NCI-H2171 treated with DMSO at 0.1 percent for 48 hours (cell line): ENCODE results near the gene HERC2.

Experiments used
- DNase-seq: peaks from one replicate; lab custom pipeline; 2025; lab: John Stamatoyannopoulos, UW

Gene HERC2

GRCh38 chr15:28112962-28113361 is 209.0 kb downstream of the HERC2 start:
- no peak for DNase-seq

- no peak for DNase-seq
Measured at GRCh38 chr15:28112101-28112760, 209.7 kb downstream of the HERC2 start.

GRCh38 chr15:28111543-28111942 is 210.4 kb downstream of the HERC2 start:
- DNase-seq: no peak

- DNase-seq: peak; percentile 10
Measured at GRCh38 chr15:28110481-28110881, 211.5 kb downstream of the HERC2 start.

GRCh38 chr15:28109626-28110455 is 212.1 kb downstream of the HERC2 start:
- no peak for DNase-seq

- no peak for DNase-seq
Measured at GRCh38 chr15:28107904-28108275, 214.1 kb downstream of the HERC2 start.

GRCh38 chr15:28107111-28107903 is 214.7 kb downstream of the HERC2 start:
- DNase-seq: no peak

GRCh38 chr15:28106294-28107110 is 215.5 kb downstream of the HERC2 start:
- no peak for DNase-seq

GRCh38 chr15:28105793-28106192 is 216.2 kb downstream of the HERC2 start:
- DNase-seq: no peak

GRCh38 chr15:28105224-28105791 is 216.7 kb downstream of the HERC2 start:
- no peak for DNase-seq

GRCh38 chr15:28104326-28104725 is 217.7 kb downstream of the HERC2 start:
- DNase-seq: no peak

- DNase-seq: no peak
Measured at GRCh38 chr15:28103831-28104230, 218.1 kb downstream of the HERC2 start.

- no peak for DNase-seq
Measured at GRCh38 chr15:28101983-28102441, 220.0 kb downstream of the HERC2 start.

- DNase-seq: no peak
Measured at GRCh38 chr15:28101201-28101600, 220.8 kb downstream of the HERC2 start.

- no peak for DNase-seq
Measured at GRCh38 chr15:28100516-28101195, 221.3 kb downstream of the HERC2 start.

GRCh38 chr15:28099555-28100140 is 222.3 kb downstream of the HERC2 start:
- DNase-seq: no peak

- peak; percentile 11 for DNase-seq
Measured at GRCh38 chr15:28098766-28099554, 223.0 kb downstream of the HERC2 start, which contains the start of gene OCA2. Gene OCA2 (minus strand): TSS chr15:28099315. CDS start chr15:28081874, 17,441 bp downstream.

GRCh38 chr15:28098360-28098765 is 223.6 kb downstream of the HERC2 start:
- peak; percentile 41 for DNase-seq

- DNase-seq: no peak
Measured at GRCh38 chr15:28097656-28098359, 224.2 kb downstream of the HERC2 start.
